ENCODE data around the gene NPC1L1.
"Not testable (repeated sequence)": the region's sequence is repeated elsewhere in the genome, so short reads cannot be mapped to it uniquely, and the experiment has no call there.

Gene NPC1L1

DNA sequence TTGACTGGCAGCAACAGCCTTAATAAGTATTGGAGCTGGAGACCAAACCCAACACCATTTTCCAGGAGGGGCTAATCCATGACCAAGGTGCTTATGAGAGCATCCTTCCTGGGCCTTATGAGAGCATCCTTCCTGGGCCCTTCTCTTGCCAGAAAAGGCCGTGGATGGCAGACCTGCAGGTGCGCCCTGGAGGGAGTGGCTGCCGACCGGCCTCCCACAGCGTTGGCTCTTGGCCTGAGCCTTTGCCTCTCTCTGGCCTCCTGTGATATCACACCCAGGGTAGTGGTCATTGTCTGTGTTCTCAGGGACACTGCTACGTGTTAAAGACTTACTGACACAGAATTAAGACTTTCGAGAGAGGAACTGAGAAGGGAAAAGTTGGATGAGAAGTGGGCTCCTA lies 28.4 kb downstream of the NPC1L1 start:
- TF ChIP-seq, protein P1, sequence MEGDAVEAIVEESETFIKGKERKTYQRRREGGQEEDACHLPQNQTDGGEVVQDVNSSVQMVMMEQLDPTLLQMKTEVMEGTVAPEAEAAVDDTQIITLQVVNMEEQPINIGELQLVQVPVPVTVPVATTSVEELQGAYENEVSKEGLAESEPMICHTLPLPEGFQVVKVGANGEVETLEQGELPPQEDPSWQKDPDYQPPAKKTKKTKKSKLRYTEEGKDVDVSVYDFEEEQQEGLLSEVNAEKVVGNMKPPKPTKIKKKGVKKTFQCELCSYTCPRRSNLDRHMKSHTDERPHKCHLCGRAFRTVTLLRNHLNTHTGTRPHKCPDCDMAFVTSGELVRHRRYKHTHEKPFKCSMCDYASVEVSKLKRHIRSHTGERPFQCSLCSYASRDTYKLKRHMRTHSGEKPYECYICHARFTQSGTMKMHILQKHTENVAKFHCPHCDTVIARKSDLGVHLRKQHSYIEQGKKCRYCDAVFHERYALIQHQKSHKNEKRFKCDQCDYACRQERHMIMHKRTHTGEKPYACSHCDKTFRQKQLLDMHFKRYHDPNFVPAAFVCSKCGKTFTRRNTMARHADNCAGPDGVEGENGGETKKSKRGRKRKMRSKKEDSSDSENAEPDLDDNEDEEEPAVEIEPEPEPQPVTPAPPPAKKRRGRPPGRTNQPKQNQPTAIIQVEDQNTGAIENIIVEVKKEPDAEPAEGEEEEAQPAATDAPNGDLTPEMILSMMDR (conservative IDR thresholded peaks at IDR 0.05; ENCODE audit: low read depth, low read length) = no peak
- no peak overlapping the region for H3K9ac ChIP-seq
- H4K20me1 ChIP-seq (ENCODE audit: insufficient read depth) = no peaks in the 10 kb centered on the region
- no peak overlapping the region for H3K4me2 ChIP-seq
- no peaks in the 10 kb centered on the region for H3K27me3 ChIP-seq (ENCODE audit: insufficient read depth, low read depth)
- no peaks in the 10 kb centered on the region for H3K36me3 ChIP-seq (ENCODE audit: insufficient read depth)
- H2AFZ ChIP-seq (ENCODE audit: low read depth) = no peak overlapping the region; the same call in 1 of the 2 replicates
- H3K27ac ChIP-seq = no peak overlapping the region
- H3K4me1 ChIP-seq (ENCODE audit: low read depth, poor library complexity, severe bottlenecking) = no peaks in the 10 kb centered on the region
- no peaks in the 10 kb centered on the region for H3K79me2 ChIP-seq (ENCODE audit: insufficient read depth, low read depth)
- no peak overlapping the region for H3K4me3 ChIP-seq (IDR thresholded peaks at IDR 0.05; ENCODE audit: insufficient read depth, low read depth, low read length)

DNA sequence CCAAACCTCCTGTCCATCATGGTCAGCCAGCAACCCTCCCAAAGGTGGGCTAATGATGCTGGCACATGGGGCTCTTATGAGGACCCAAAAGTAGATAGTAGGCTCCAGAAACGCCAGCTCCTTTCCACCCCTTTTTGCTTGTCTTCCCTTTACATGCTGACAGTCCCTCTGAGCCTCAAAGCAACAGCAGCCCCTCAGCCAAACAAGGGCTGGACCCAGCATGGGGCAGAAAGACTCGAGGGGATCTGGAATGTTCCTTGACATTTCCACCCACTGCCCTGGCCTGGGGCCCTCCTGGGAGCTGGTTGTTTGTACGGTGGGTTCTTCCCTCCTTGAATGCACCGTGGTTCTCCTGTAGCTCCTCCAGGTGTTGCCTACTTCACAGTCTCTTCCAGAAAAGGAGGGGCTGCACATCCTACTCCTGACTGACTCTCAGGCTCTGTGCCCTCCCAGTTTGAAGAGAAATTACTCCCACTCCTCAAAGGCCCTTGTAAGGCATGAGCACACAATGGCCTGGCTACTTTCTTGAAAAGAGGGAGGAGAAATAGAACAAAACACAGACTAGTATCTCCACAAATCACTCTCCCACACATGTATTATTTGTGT lies 29.2 kb downstream of the NPC1L1 start:
- TF ChIP-seq, protein P1 (conservative IDR thresholded peaks at IDR 0.05; ENCODE audit: low read depth, low read length) = no peak
- Histone ChIP-seq H3K79me2 (ENCODE audit: insufficient read depth, low read depth) (no peaks in the 10 kb centered on the region), H3K4me3 (IDR thresholded peaks at IDR 0.05; ENCODE audit: insufficient read depth, low read depth, low read length) (no peak overlapping the region), H3K27ac (no peak overlapping the region), H3K4me2 (no peak overlapping the region), H3K27me3 (ENCODE audit: insufficient read depth, low read depth) (no peaks in the 10 kb centered on the region), H3K4me1 (ENCODE audit: low read depth, poor library complexity, severe bottlenecking) (no peaks in the 10 kb centered on the region), H3K9ac (no peak overlapping the region), H3K36me3 (ENCODE audit: insufficient read depth) (no peaks in the 10 kb centered on the region), H2AFZ (ENCODE audit: low read depth) (no peak overlapping the region), H4K20me1 (ENCODE audit: insufficient read depth) (no peaks in the 10 kb centered on the region)

DNA sequence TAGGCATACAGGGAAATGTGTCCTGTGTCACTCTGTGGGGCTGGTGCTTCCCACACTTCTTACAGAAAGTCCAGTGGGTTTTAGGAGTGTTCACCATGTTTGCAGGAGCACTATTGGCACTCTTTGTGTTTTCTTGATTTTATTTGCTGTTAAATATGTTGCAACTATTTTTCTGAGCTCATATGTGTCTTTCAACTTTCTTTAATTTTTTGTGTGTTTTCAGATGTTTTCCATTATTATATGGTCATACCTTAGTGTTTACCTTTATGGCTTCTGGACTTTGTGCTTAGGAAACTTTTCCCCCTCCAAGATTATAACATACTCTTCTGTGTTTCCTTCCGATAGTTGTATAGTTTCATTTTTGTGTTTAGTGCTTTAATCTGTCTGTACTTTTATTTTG lies 29.9 kb downstream of the NPC1L1 start:
- TF ChIP-seq, protein P1 (conservative IDR thresholded peaks at IDR 0.05; ENCODE audit: low read depth, low read length) = no peak
- Histone ChIP-seq H3K4me2 (no peak overlapping the region), H4K20me1 (ENCODE audit: insufficient read depth) (no peaks in the 10 kb centered on the region), H3K36me3 (ENCODE audit: insufficient read depth) (no peaks in the 10 kb centered on the region), H3K27me3 (ENCODE audit: insufficient read depth, low read depth) (no peaks in the 10 kb centered on the region), H3K79me2 (ENCODE audit: insufficient read depth, low read depth) (no peaks in the 10 kb centered on the region), H3K27ac (no peak overlapping the region), H3K9ac (no peak overlapping the region), H3K4me1 (ENCODE audit: low read depth, poor library complexity, severe bottlenecking) (no peaks in the 10 kb centered on the region), H3K4me3 (IDR thresholded peaks at IDR 0.05; ENCODE audit: insufficient read depth, low read depth, low read length) (no peak overlapping the region), H2AFZ (ENCODE audit: low read depth) (no peak overlapping the region)

DNA sequence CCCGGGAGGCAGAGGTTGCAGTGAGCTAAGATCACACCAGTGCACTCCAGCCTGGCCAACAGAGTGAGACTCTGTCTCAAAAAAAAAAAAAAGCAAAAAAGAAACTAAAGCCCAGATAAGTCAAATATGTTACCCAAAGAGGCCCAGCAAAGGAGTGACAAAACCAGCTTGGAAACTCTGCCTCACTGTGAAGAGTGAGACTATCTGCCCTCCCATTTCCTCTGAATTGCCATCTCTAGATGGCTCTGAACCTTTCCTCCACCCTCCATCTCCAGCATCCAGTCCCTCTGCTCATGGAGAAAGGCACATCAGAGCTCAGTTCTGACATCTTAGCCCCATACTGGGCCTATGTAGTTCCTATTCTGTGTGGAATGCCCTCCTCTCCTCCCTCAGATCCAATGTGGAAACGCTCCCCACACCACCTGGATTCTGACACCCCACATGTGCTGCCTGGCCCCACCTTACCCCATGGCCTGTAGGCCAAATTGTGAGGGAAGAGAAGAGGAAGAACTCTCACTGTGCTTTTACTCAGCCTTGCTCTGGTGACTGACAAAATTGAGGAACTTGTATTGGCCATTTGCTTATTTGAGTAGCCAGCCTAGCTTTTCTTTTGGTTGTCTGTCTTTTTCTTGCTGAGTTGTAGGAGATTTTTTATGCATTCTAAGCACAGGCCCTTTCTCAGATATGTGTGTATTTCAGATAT lies 32.7 kb downstream of the NPC1L1 start:
- no peak overlapping the region for H3K4me3 ChIP-seq (IDR thresholded peaks at IDR 0.05; ENCODE audit: insufficient read depth, low read depth, low read length)
- TF ChIP-seq, protein P1 (conservative IDR thresholded peaks at IDR 0.05; ENCODE audit: low read depth, low read length) = no peak
- no peaks in the 10 kb centered on the region for H3K4me1 ChIP-seq (ENCODE audit: low read depth, poor library complexity, severe bottlenecking)
- H3K9ac ChIP-seq = no peak overlapping the region
- no peaks in the 10 kb centered on the region for H4K20me1 ChIP-seq (ENCODE audit: insufficient read depth)
- no peaks in the 10 kb centered on the region for H3K27me3 ChIP-seq (ENCODE audit: insufficient read depth, low read depth)
- no peaks in the 10 kb centered on the region for H3K79me2 ChIP-seq (ENCODE audit: insufficient read depth, low read depth)
- H3K4me2 ChIP-seq = no peak overlapping the region
- H3K27ac ChIP-seq = no peak overlapping the region
- no peaks in the 10 kb centered on the region for H3K36me3 ChIP-seq (ENCODE audit: insufficient read depth)
- no peak overlapping the region for H2AFZ ChIP-seq (ENCODE audit: low read depth)

DNA sequence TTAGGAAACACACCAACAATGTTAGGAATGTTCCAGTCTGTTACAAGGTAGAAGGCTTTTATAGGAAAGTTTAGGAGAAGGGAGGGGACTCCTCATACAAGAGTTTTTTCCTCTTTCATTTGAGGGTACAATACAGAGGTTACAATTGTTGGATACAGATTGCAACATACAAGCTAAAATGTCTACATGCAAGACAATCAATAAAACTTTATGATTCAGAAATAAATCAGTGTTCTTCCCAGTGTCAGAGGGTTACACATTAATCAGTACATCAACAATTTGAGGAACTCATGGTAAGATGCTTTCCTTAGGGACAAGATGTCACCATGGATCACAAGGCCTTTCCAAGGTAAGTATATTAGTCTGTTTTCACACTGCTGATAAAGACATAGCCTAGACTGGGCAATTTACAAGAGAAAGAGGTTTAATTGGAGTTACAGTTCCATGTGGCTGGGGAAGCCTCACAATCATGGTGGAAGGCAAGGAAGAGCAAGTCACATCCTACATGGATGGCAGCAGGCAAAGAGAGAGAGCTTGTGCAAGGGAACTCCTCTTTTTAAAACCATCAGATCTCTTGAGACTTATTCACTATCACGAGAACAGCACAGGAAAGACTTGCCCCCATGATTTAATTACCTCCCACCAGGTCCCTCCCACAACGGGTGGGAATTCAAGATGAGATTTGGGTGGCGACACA lies 34.4 kb downstream of the NPC1L1 start:
- H3K4me1 ChIP-seq (ENCODE audit: low read depth, poor library complexity, severe bottlenecking); H3K27me3 ChIP-seq (ENCODE audit: insufficient read depth, low read depth); H3K36me3 ChIP-seq (ENCODE audit: insufficient read depth); H3K79me2 ChIP-seq (ENCODE audit: insufficient read depth, low read depth); H3K9ac ChIP-seq; H4K20me1 ChIP-seq (ENCODE audit: insufficient read depth); H3K27ac ChIP-seq; H2AFZ ChIP-seq (ENCODE audit: low read depth); H3K4me3 ChIP-seq (IDR thresholded peaks at IDR 0.05; ENCODE audit: insufficient read depth, low read depth, low read length); H3K4me2 ChIP-seq: not testable (repeated sequence)
